HG02870 (cell line): ENCODE results near the gene GNAL.
A peak's percentile ranks its signal among the peaks of the same experiment; 100 is the strongest.
"Not testable (repeated sequence)": the region's sequence is repeated elsewhere in the genome, so short reads cannot be mapped to it uniquely, and the experiment has no call there.

Source experiments
- ATAC-seq: cut with Tn5 transposase; IDR thresholded peaks from one replicate; pipeline ENCODE4 v1.9.1; 2021; ENCODE audit warnings: mild to moderate bottlenecking, moderate library complexity; ENCODE audit not compliant: unreplicated experiment

The GNAL gene

DNA sequence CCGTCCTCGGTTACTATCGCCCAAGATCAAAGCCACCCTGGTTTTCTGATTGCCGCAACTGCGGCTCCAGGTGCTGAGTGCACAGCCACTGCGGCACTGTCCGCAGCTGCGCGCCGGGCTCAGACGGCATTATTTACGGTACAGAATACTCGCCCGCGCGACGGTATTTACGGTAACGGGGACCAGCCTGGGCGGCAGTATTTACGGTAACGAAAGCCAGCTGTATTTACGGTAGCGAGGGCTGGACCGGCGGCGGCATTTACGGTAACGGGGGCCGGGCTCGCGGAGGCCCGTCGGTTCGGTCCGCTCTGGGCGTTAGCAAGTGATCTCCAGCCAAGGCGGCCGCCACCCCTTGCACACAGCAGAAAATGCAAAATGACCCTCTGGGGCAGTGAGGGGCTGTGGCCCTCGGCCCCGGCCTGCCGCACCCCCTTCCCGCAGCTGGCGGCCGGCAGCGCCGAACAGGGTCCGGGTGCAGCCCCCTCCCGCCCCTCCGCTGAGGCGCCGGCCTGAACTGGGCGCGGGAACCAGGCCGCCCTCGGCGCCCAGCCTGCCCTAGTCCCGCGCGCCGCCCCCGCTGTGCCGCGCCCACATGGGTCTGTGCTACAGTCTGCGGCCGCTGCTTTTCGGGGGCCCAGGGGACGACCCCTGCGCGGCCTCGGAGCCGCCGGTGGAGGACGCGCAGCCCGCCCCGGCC lies at the start of gene GNAL:
Gene GNAL (plus strand): TSS at position 293 of the 697 bp plus-strand sequence. CDS start 300 bp downstream, at position 593.
- peak; percentile 63 for ATAC-seq

DNA sequence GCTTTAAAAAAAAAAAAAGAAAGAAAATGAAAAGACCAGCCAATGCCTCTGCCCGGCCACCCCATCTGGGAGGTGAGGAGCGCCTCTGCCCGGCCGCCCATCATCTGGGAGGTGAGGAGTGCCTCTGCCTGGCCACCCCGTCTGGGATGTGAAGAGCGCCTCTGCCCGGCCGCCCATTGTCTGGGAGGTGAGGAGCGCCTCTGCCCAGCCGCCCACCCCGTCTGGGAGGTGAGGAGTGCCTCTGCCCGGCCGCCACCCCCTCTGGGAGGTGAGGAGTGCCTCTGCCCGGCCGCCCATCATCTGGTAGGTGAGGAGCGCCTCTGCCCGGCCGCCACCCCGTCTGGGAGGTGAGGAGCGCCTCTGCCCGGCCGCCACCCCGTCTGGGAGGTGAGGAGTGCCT lies 41.8 kb upstream of the GNAL start:
- ATAC-seq = not testable (repeated sequence)

GRCh38 chr18:11647804-11648203 lies 41.3 kb upstream of the GNAL start:
- not testable (repeated sequence) for ATAC-seq

- no peak for ATAC-seq
These were observed 39.2 kb upstream of the GNAL start for GRCh38 chr18:11649839-11650238.

DNA sequence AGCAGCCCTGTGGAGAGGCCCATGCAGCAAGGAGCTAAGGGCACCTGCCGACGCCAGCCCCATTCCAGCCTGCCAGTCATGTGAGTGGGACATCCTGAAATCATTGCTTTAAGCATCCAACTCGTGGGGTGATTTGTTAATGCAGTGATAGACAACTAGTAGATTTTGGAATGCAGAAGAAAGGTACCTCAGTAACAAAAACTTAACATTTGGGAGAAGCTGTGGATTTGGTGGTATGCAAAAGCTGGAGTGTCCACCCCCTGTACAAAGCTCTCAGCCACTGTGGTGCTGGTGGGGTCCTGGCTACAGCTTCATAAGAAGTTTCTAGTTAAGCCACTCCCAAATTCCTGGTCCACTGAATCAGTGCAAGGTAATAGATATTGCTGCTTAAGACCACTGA lies 37.2 kb upstream of the GNAL start:
- no peak for ATAC-seq

- ATAC-seq = no peak
These were observed 35.5 kb upstream of the GNAL start for GRCh38 chr18:11653521-11653920.

DNA sequence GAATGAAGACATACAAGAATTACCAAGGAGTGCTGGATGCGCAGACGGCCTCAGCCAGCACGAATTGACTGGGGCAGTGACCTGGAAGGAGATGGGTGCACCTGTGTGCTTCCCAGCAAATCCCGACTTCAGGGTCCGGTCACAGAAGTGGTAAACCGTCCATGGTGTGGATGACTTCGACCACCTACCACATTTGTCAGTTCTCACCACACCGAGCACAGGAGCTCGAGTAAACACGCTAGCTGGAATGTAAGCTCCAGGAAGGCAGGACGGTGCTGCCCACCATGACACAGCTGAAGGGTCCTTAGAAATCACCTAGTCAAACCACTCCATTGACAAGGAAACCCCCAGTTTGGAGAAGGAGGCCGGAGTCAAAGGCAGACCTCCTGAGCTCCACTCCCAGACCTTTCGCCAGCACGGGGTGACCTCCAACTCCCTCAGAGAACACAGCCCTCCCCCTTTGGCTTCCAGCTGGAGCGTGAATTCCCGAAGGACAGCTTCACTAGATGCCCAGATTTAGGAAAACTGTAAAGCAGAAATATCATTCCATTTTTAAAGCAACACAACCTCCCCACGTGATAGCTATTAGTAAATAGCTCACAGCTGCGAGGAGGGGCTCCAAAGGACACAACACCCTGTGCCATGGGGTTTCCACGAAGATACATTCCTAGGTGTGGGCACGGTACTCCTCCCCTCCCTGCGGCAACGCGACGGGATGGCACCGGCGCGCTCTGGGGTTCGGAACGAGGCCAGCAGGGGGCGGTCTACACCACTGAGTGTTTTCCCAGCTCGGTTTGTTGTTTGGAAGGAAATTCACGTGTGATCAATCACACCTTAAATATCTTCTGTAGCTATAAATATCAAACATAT lies 34.1 kb upstream of the GNAL start:
- no peak for ATAC-seq

GRCh38 chr18:11655606-11655932 lies 33.5 kb upstream of the GNAL start:
- ATAC-seq = no peak

GRCh38 chr18:11657152-11657551 lies 31.9 kb upstream of the GNAL start:
- ATAC-seq = no peak

GRCh38 chr18:11657554-11657953 lies 31.5 kb upstream of the GNAL start:
- no peak for ATAC-seq

GRCh38 chr18:11658019-11658418 lies 31.0 kb upstream of the GNAL start:
- ATAC-seq = no peak

- ATAC-seq = no peak
These were observed 30.1 kb upstream of the GNAL start for GRCh38 chr18:11658989-11659388.

DNA sequence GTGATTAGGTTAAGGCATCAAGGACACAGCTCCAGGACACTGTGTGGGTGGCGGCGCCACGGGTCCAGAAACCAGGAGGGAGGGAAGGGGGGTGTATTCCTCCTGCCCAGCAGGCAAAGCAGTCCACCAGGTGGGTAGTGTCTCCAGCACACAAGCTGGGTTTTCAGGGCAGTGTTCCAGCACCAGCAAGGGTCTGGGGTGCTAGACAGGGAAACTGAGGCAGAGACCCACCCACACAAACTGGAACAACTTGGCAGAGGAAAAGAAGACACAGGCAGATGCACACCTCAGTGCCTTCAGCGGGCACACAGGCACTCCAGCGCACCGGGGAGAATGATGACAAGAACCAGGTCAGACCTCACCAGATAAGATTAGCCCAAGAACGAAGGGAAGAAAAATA lies 28.4 kb upstream of the GNAL start:
- no peak for ATAC-seq

- no peak for ATAC-seq
These were observed 27.6 kb upstream of the GNAL start for GRCh38 chr18:11661430-11661829.

- no peak for ATAC-seq
These were observed 25.5 kb upstream of the GNAL start for GRCh38 chr18:11663439-11664029.

DNA sequence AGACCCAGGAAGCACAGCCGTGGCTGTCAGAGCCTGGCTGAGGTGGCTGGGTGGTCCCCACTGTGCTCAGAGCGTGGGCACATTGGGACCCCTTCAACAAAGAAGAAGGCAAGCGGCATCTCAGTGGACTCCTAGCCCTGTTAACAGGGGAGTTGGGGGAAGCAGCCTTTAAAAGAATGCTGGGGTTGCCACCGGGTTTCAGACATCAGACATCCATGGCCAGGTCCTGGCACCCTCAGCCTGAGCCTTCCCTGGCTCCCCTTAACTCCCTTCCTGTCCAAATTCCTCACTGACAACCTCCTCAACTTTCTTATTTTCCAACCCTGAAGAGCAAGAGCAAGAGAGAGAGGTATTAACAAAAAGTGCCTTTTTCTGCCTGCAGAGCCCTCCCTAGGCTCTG lies 24.8 kb upstream of the GNAL start:
- no peak for ATAC-seq

GRCh38 chr18:11665146-11665545 lies 23.9 kb upstream of the GNAL start:
- no peak for ATAC-seq

GRCh38 chr18:11665587-11665986 lies 23.5 kb upstream of the GNAL start:
- no peak for ATAC-seq

DNA sequence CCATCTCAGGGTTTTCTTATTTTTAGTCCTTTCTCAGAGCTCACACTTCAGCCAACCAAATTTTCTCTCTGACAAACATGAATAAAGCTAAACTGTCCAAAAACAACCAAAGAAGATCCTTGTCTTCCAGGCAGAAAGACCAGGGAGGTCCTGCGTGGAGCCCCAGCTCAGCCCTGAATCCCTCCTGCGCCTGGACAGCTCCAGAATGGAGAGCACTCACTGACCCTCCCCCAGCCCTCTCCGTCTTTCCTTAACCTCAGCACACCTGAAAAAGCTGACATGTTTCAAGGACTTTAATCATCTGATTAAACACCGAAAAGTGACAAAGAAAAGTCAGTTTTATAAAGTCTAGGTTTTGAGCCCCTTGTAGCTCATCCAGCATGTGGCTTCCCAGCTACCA lies 22.9 kb upstream of the GNAL start:
- no peak for ATAC-seq

DNA sequence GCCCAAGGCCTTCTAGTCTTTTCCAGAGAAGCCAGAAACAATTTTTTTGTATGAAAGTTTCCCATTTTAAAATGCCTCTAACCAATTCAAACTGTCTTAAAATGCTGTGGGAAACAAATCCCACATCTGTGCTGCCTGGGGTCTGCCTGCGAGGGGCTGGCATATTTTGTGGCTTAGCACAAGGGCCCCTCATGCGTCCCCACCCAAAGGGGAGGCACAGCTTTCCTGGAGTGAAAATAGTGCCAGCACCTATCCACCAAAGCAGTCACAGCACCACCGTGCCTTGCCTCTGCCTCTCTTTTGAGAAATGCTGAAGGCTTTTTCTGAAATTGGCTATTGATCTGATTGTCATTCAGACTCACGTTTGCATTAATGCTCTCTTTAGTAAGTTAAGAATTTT lies 22.2 kb upstream of the GNAL start:
- ATAC-seq = no peak

DNA sequence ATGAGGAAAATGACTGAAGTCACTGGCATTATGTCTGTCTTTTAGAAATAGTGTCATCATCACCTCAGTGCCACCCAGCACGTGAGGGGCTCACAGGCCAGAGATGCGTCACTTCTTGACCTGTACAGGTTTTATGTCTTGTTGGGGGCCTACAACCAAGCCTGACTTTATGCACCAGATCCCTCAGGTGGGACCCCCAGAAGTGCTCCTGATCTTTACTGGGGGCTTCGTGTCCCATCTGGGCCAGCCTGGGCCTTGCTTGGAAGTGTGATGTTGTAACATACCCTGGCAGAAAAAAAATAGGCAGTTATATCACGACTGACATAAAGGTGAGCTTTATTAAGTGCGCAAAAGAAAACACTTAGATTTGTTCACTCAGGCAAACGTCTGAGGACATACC lies 21.5 kb upstream of the GNAL start:
- ATAC-seq = no peak
